ENCODE results near the gene PRKG1.

- no peak for TF ChIP-seq CTCF (conservative IDR thresholded peaks at IDR 0.05 in 1 of 2, IDR thresholded peaks at IDR 0.05 in 1 of 2; ENCODE audit: low read depth in 1 of 2, low read length in 2 of 2)
- no peak for TF ChIP-seq EZH2 (IDR thresholded peaks at IDR 0.05; ENCODE audit: low read length, missing control alignments)
These were observed 1210.2 kb downstream of the PRKG1 start for GRCh38 chr10:52284416-52285013.
